RWPE2 (cell line): ENCODE data around the gene DMD.

Experiments used
- ATAC-seq: fragments of 200-7000 bp; cut with Tn5 transposase; 3 replicates; pipeline ENCODE4 v1.9.1; 2021; ENCODE audit warnings: low read depth
- DNase-seq: peaks from one replicate; pipeline ENCODE4 v3.0.0-alpha.2; 2020; ENCODE audit warnings: low spot score
- H3K27ac ChIP-seq: fragments of 450-650 bp; 2 replicates; pipeline ENCODE4 v1.5.1; 2017; ENCODE audit warnings: mild to moderate bottlenecking; ENCODE audit not compliant: poor library complexity, severe bottlenecking
- H3K27me3 ChIP-seq: fragments of 250-450 bp; sonication (Bioruptor Pico); 2 replicates; pipeline ENCODE4 v1.5.1; 2021; ENCODE audit warnings: mild to moderate bottlenecking, moderate library complexity; ENCODE audit not compliant: insufficient read depth, poor library complexity, severe bottlenecking
- H3K36me3 ChIP-seq: fragments of 250-450 bp; sonication (Bioruptor Pico); 2 replicates; pipeline ENCODE4 v1.5.1; 2020; ENCODE audit warnings: low read depth, mild to moderate bottlenecking, moderate library complexity
- H3K4me1 ChIP-seq: fragments of 250-450 bp; sonication (Bioruptor Pico); 2 replicates; pipeline ENCODE4 v1.5.1; 2021; ENCODE audit warnings: mild to moderate bottlenecking, moderate library complexity; ENCODE audit not compliant: insufficient read depth, poor library complexity, severe bottlenecking
- H3K4me3 ChIP-seq: fragments of 250-450 bp; sonication (Bioruptor Pico); 2 replicates; pipeline ENCODE4 v1.5.1; 2021; ENCODE audit warnings: mild to moderate bottlenecking, moderate library complexity; ENCODE audit not compliant: severe bottlenecking
- H3K9me3 ChIP-seq: fragments of 250-450 bp; sonication (Bioruptor Pico); 2 replicates; pipeline ENCODE4 v1.5.1; 2021; ENCODE audit warnings: mild to moderate bottlenecking, moderate library complexity; ENCODE audit not compliant: severe bottlenecking
- TF ChIP-seq, protein P1 (sequence below): fragments of 450-650 bp; IDR thresholded peaks from one replicate; pipeline ENCODE4 v1.5.1; 2017; ENCODE audit warnings: mild to moderate bottlenecking, moderate library complexity; ENCODE audit not compliant: poor library complexity, severe bottlenecking

Gene DMD

GRCh38 chrX:31909850-31910572 lies 1301.3 kb downstream of the DMD start:
- no peaks in the 10 kb centered on the region for H3K36me3 ChIP-seq
- no peaks in the 10 kb centered on the region for H3K9me3 ChIP-seq
- TF ChIP-seq, protein P1, sequence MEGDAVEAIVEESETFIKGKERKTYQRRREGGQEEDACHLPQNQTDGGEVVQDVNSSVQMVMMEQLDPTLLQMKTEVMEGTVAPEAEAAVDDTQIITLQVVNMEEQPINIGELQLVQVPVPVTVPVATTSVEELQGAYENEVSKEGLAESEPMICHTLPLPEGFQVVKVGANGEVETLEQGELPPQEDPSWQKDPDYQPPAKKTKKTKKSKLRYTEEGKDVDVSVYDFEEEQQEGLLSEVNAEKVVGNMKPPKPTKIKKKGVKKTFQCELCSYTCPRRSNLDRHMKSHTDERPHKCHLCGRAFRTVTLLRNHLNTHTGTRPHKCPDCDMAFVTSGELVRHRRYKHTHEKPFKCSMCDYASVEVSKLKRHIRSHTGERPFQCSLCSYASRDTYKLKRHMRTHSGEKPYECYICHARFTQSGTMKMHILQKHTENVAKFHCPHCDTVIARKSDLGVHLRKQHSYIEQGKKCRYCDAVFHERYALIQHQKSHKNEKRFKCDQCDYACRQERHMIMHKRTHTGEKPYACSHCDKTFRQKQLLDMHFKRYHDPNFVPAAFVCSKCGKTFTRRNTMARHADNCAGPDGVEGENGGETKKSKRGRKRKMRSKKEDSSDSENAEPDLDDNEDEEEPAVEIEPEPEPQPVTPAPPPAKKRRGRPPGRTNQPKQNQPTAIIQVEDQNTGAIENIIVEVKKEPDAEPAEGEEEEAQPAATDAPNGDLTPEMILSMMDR = no peak
- ATAC-seq (no peak), DNase-seq (no peak)
- H3K27ac ChIP-seq = no peak overlapping the region
- H3K4me3 ChIP-seq = no peak overlapping the region
- H3K4me1 ChIP-seq = no peaks in the 10 kb centered on the region
- no peaks in the 10 kb centered on the region for H3K27me3 ChIP-seq

DNA sequence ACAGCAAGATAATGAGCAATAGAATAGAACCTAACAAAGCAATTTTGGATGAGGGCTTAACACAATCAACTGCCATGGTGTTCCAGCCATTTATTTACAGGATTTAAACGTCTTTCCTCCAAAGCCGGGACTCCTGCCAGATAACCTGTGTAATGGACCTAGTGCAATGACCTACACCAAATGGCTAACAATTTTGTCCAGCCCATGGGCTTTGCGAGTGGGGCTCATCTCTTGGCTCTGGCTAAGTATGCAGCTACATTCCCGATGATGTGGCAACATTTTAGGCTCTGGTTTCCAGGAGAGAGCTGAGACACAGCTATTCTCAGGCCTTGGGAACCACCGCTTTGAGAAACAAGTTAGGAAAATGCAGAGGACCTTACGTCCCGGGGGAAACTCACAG lies 1317.2 kb downstream of the DMD start:
- ATAC-seq (no peak), DNase-seq (no peak)
- Histone ChIP-seq H3K36me3 (no peaks in the 10 kb centered on the region), H3K27ac (no peak overlapping the region), H3K4me1 (no peaks in the 10 kb centered on the region), H3K27me3 (no peaks in the 10 kb centered on the region), H3K4me3 (no peak overlapping the region), H3K9me3 (no peaks in the 10 kb centered on the region)
- TF ChIP-seq, protein P1 = no peak

- Histone ChIP-seq H3K9me3 (no peaks in the 10 kb centered on the region), H3K4me1 (no peaks in the 10 kb centered on the region), H3K27ac (no peak overlapping the region), H3K4me3 (no peak overlapping the region), H3K36me3 (no peaks in the 10 kb centered on the region), H3K27me3 (no peaks in the 10 kb centered on the region)
- ATAC-seq = no peak
- TF ChIP-seq, protein P1 = no peak
- DNase-seq = no peak
Observed at GRCh38 chrX:31893525-31893924, 1317.8 kb downstream of the DMD start.

GRCh38 chrX:31889088-31889487 lies 1322.3 kb downstream of the DMD start:
- DNase-seq (no peak), ATAC-seq (no peak)
- Histone ChIP-seq H3K36me3 (no peaks in the 10 kb centered on the region), H3K4me3 (no peak overlapping the region), H3K27me3 (no peaks in the 10 kb centered on the region), H3K27ac (no peak overlapping the region), H3K9me3 (no peaks in the 10 kb centered on the region), H3K4me1 (no peaks in the 10 kb centered on the region)
- TF ChIP-seq, protein P1 = no peak

- H3K36me3 ChIP-seq = no peaks in the 10 kb centered on the region
- no peak overlapping the region for H3K4me3 ChIP-seq
- no peak overlapping the region for H3K27ac ChIP-seq
- no peaks in the 10 kb centered on the region for H3K4me1 ChIP-seq
- H3K9me3 ChIP-seq = no peaks in the 10 kb centered on the region
- TF ChIP-seq, protein P1 = no peak
- no peak for DNase-seq
- H3K27me3 ChIP-seq = no peaks in the 10 kb centered on the region
- no peak for ATAC-seq
Observed at GRCh38 chrX:31884535-31884934, 1326.8 kb downstream of the DMD start.
